ENCODE results near the gene HIVEP2. TPM values are rescaled to one million over a fixed set of nuclear protein-coding genes. Genes with fewer than 3 reads are reported as not detected.

The HIVEP2 gene
- polyA plus RNA-seq, 3 donors = 10.9 to 13.4 (median 12.6) TPM

DNA sequence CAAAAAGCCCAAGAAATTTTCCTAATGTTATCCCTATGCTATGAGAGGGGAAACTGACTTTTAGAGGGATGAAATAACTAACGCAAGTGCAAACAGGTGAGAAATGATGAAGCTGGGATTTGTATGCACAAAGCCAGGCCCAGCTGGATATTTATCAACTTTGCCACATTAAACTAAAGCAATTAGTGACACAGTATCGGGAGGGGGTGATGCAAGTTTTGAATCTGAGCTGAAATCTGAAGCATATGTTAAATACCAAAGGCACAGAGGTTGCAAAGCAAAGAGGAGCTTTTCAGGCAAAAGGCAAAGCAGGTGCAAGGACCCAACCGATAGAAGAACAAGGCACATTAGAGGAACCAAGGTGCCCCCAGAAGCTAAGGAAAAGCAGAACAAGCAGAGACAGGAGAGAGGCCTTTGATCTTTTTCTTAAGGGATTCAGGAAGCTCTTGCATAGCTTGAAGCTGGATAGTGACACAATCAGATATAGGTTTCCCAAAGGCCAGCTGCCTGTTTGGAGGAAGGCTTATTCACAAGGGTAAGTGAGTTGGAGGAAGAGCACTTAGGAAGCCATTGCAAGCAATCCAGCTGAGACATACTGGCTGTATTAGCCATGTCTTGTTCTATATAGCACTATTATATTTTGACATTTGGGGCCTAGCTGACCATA is 207.5 kb downstream of the HIVEP2 start:
- DNase-seq = no peak

GRCh38 chr6:142735204-142735603 is 209.8 kb downstream of the HIVEP2 start:
- DNase-seq = no peak

- no peak for DNase-seq
Measured at GRCh38 chr6:142732790-142733189, 212.2 kb downstream of the HIVEP2 start.

- no peak for DNase-seq
Measured at GRCh38 chr6:142731611-142732010, 213.4 kb downstream of the HIVEP2 start.

- no peak for DNase-seq
Measured at GRCh38 chr6:142729618-142730017, 215.4 kb downstream of the HIVEP2 start.

GRCh38 chr6:142728910-142729481 is 216.0 kb downstream of the HIVEP2 start:
- no peak for DNase-seq

- no peak for DNase-seq
Measured at GRCh38 chr6:142728364-142728763, 216.6 kb downstream of the HIVEP2 start.

GRCh38 chr6:142726616-142727015 is 218.4 kb downstream of the HIVEP2 start:
- no peak for DNase-seq

- DNase-seq = no peak
Measured at GRCh38 chr6:142725024-142725770, 219.8 kb downstream of the HIVEP2 start.

GRCh38 chr6:142722841-142723240 is 222.1 kb downstream of the HIVEP2 start:
- no peak for DNase-seq

- no peak for DNase-seq
Measured at GRCh38 chr6:142722012-142722411, 223.0 kb downstream of the HIVEP2 start.

DNA sequence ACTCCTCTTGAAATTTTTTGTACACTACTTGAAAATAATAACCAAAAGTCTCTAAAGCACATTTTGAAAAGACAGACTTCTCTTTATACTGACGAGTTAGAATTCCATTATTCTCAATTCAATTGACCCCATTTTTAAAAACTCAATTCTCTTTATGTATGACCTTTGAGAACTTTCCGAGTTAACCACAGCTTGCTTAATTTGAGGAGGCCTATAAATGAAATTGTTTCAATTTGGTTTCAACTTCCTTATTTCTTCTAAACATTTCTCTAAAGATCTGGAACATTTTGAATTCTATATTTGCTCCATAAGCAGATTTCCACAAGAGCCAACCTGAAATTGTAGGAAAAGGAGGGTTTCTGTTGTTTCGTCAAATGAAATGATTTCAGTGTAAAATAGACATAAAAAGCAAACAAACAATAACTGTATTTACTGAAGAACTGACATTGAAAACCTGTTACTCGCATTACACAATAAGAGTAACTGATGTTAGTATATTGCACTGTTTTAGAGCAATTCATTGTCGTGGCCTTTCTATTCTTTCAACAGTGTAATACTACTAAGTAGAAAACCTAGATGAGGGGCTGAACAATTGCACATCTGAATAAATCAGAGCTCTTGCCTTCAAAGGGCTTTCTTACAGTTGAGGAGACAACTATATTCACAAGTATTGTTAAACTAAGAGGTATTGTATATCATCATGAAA is 223.6 kb downstream of the HIVEP2 start:
- no peak for DNase-seq

- DNase-seq = no peak
Measured at GRCh38 chr6:142718667-142719191, 226.2 kb downstream of the HIVEP2 start.

DNA sequence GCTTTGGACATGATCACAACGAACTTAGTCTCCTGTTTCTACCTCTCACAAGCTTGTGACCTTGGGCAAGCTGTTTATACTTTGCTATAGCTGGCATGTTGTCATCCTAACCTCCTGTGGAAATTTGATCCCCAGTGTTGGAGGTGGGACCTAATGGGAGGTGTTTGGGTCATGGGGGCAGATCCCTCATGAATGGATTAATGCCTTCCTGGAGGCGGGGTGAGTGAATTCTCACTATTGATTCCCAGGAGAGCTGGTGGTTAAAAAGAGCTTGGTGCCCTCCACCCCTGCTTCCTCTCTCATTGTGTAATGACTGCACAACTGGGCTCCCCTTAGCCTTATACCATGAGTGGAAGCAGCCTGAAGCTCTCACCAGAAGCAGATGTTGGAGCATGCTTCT is 228.9 kb downstream of the HIVEP2 start:
- DNase-seq = no peak

DNA sequence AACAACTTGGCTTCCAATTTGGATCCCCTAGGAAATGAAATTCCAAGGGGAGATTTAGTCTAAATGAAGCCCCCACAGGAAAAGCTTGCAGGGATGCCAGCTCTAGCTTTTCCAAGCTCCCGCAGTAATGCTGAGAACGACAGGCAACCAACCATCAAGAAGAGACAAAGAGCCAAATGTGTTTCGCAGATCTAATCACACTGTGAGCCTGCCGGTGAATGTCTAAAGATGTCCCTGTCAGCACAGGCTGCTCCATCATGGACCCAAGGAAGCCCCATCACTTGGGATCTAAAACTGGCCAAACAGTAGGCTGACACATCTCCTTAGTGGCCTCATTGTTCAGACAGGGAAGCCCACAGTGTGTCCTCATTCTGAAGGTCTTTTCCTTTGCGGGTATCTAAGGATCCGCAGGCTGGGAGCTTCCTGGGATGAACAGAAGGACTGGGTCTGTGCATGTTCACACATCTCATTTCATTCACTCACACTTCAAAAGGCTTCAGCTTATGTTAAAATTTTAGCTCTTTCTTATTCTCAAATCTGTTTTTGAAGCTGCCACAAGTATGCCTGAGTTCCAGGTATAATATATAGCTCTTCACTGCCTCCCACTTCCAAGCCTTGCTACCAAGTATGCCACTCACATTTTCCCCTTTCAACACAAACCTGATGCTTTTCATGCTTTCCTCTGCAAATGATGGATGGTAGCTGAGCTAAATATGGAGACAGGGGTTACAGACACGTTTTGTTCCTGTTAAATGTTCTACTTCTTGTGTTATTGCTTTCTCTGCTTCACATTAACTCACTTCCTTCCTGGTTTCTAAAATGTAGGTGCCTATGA is 229.8 kb downstream of the HIVEP2 start:
- DNase-seq = no peak

GRCh38 chr6:142713959-142714358 is 231.0 kb downstream of the HIVEP2 start:
- DNase-seq = no peak

GRCh38 chr6:142712231-142712630 is 232.7 kb downstream of the HIVEP2 start:
- DNase-seq = no peak

DNA sequence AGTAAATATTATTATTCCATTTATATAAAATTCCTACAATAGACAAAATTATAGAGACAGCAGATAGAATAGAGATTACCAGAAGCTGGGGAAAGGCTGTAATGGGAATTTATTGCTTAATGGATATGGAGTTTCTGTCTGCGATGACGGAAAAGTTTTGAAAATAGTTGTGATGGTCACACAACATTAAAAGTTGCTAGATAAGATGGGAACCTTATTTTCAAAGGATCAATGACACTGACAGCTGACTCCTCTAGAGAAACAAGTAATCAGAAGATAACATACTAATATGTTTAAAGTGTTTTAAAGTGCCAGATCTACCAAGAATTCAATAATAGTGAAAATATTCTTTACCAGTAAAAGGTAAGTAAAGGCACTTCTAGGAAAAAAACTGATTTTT is 236.3 kb downstream of the HIVEP2 start:
- DNase-seq = no peak

GRCh38 chr6:142707255-142707654 is 237.7 kb downstream of the HIVEP2 start:
- no peak for DNase-seq

GRCh38 chr6:142706210-142706609 is 238.8 kb downstream of the HIVEP2 start:
- no peak for DNase-seq

DNA sequence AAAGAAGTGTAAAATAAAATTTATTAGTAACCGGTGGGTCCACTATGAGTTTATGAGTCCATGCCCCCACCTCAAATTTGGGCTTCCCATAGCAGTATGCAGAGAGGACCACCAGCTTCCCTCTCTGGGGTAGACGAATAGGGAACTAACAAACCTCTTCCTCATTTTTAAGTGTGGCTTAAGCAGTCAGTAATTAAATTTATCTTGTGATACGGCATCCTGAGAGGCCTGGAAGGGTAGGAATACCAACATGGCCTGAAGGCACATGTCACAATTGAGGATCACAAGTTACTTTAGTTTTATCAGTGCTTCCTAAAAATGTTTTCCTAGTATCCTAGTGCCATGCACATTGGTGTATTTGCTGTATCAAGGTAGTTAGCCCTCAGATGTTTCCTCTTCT is 239.9 kb downstream of the HIVEP2 start:
- no peak for DNase-seq

Measured in renal pelvis (tissue), 4 donors.